ENCODE results near the gene PPARD.

GRCh38 chr6:35310265-35310831, 32.0 kb upstream of the PPARD start:
- TF ChIP-seq, protein P1, sequence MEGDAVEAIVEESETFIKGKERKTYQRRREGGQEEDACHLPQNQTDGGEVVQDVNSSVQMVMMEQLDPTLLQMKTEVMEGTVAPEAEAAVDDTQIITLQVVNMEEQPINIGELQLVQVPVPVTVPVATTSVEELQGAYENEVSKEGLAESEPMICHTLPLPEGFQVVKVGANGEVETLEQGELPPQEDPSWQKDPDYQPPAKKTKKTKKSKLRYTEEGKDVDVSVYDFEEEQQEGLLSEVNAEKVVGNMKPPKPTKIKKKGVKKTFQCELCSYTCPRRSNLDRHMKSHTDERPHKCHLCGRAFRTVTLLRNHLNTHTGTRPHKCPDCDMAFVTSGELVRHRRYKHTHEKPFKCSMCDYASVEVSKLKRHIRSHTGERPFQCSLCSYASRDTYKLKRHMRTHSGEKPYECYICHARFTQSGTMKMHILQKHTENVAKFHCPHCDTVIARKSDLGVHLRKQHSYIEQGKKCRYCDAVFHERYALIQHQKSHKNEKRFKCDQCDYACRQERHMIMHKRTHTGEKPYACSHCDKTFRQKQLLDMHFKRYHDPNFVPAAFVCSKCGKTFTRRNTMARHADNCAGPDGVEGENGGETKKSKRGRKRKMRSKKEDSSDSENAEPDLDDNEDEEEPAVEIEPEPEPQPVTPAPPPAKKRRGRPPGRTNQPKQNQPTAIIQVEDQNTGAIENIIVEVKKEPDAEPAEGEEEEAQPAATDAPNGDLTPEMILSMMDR (IDR thresholded peaks at IDR 0.05), result no peak
- TF ChIP-seq POLR2A (IDR thresholded peaks at IDR 0.05), result no peak
